Measurements from ENCODE around the gene ESPN.
A peak's percentile ranks its signal among the peaks of the same experiment; 100 is the strongest.

- TF ChIP-seq, protein P1, sequence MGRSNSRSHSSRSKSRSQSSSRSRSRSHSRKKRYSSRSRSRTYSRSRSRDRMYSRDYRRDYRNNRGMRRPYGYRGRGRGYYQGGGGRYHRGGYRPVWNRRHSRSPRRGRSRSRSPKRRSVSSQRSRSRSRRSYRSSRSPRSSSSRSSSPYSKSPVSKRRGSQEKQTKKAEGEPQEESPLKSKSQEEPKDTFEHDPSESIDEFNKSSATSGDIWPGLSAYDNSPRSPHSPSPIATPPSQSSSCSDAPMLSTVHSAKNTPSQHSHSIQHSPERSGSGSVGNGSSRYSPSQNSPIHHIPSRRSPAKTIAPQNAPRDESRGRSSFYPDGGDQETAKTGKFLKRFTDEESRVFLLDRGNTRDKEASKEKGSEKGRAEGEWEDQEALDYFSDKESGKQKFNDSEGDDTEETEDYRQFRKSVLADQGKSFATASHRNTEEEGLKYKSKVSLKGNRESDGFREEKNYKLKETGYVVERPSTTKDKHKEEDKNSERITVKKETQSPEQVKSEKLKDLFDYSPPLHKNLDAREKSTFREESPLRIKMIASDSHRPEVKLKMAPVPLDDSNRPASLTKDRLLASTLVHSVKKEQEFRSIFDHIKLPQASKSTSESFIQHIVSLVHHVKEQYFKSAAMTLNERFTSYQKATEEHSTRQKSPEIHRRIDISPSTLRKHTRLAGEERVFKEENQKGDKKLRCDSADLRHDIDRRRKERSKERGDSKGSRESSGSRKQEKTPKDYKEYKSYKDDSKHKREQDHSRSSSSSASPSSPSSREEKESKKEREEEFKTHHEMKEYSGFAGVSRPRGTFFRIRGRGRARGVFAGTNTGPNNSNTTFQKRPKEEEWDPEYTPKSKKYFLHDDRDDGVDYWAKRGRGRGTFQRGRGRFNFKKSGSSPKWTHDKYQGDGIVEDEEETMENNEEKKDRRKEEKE (IDR thresholded peaks at IDR 0.05): peak; percentile 81
- TF ChIP-seq RAD21 (IDR thresholded peaks at IDR 0.05; ENCODE audit: insufficient read depth, low read depth, low read length): no peak
These were observed 65.9 kb downstream of the ESPN start for GRCh38 chr1:6490181-6491080.

Measured in GM12878 (cell line).